Measurements from ENCODE around the gene BCL2L1. TPM values are rescaled to one million over a fixed set of nuclear protein-coding genes. Genes with fewer than 3 reads are reported as not detected.
A peak's percentile ranks its signal among the peaks of the same experiment; 100 is the strongest.

BCL2L1 gene
- total RNA-seq, 1 experiment from 2014 or later: 469 TPM

DNA sequence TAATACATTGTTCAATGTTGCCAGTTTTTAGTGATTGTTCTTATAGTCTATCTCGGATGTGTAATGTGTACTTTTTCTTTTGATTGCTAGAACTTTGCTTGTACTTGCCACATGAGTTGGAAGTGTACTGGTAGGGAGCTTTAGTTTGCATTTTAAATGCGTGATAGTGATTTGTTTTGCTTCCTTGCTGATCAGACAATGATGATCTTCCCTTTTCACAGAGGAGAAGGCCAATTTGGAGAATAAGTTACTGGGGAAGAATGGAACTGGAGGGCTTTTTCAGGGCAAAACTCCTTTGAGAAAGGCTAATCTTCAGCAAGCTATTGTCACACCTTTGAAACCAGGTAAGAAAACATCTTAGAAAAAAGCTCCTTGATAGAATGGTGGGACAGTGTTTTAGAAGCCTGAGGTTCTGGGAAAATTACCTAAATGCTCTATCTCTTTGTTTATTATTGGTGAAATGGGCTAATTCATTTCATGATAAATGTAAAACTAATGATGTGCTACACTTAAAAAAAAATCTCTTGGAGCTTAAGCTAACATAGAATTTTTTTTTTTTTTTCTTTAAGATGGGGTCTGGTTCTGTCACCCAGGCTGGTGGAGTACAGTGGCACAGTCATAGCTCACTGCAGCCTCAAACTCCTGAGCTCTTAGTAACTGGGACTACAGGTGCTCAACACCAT is 37.3 kb upstream of the BCL2L1 start:
- no TSS peak for BruUV-seq (replicated peaks)
- no peaks in the 10 kb centered on the region for H3K27me3 Mint-ChIP-seq (ENCODE audit: insufficient read depth, unreplicated experiment)
- Histone ChIP-seq H3K4me1 (peaks cover 19% of the 10 kb centered on the region), H3K4me3 (ENCODE audit: low read depth, low read length) (no peak overlapping the region), H3K36me3 (ENCODE audit: control insufficient read depth, insufficient read depth, low read length) (0 out of 2 replicates have a peak, but pooled peaks cover 2% of the 10 kb centered on the region), H3K9me3 (no peaks in the 10 kb centered on the region), H3K27me3 (replicated peaks; ENCODE audit: control insufficient read depth, insufficient read depth, low read length) (no peaks in the 10 kb centered on the region)
- intact Hi-C loops (cut with micrococcal nuclease; ENCODE audit: unreplicated experiment): loop anchor here (1.0 to 2.0 kb wide), 2 partner anchors 21 to 31 kb away; partner anchors contain the start of gene TPX2
- no peaks in the 10 kb centered on the region for H3K9me3 Mint-ChIP-seq (ENCODE audit: unreplicated experiment)
- H3K4me3 Mint-ChIP-seq (ENCODE audit: unreplicated experiment): no peak overlapping the region
- H3K27ac Mint-ChIP-seq (ENCODE audit: unreplicated experiment): peak overlapping the region; percentile 32
- CTCF ChIA-PET: interaction anchor here (0.6 to 2.4 kb wide), 6 partner anchors 37 to 258 kb away, joined by 3 to 13 read pairs (median 4); no protein-coding TSS in a partner anchor
- H3K4me1 Mint-ChIP-seq (ENCODE audit: low read depth, unreplicated experiment): peaks cover 32% of the 10 kb centered on the region
- no peak for DNase-seq
- POLR2A ChIA-PET: interaction anchor here (0.6 to 1.2 kb wide), 5 partner anchors 21 to 542 kb away, joined by 3 to 11 read pairs (median 6); partner anchors contain the start of genes BCL2L1 and TPX2
- H3K36me3 Mint-ChIP-seq (ENCODE audit: insufficient read depth, unreplicated experiment): peaks cover 82% of the 10 kb centered on the region
- TF ChIP-seq, protein P1, sequence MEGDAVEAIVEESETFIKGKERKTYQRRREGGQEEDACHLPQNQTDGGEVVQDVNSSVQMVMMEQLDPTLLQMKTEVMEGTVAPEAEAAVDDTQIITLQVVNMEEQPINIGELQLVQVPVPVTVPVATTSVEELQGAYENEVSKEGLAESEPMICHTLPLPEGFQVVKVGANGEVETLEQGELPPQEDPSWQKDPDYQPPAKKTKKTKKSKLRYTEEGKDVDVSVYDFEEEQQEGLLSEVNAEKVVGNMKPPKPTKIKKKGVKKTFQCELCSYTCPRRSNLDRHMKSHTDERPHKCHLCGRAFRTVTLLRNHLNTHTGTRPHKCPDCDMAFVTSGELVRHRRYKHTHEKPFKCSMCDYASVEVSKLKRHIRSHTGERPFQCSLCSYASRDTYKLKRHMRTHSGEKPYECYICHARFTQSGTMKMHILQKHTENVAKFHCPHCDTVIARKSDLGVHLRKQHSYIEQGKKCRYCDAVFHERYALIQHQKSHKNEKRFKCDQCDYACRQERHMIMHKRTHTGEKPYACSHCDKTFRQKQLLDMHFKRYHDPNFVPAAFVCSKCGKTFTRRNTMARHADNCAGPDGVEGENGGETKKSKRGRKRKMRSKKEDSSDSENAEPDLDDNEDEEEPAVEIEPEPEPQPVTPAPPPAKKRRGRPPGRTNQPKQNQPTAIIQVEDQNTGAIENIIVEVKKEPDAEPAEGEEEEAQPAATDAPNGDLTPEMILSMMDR (IDR thresholded peaks at IDR 0.05; ENCODE audit: insufficient read depth in 1 of 2, low read depth in 1 of 2, low read length in 1 of 2, severe bottlenecking in 1 of 2, unreplicated experiment in 1 of 2): no peak

GRCh38 chr20:31758991-31759390 is 36.3 kb upstream of the BCL2L1 start:
- ChIA-PET POLR2A (no interaction called here), CTCF (interaction anchor here (0.6 to 2.4 kb wide), 2 partner anchors 95 to 125 kb away, joined by 3 to 13 read pairs; no protein-coding TSS in a partner anchor)
- H3K9me3 Mint-ChIP-seq (ENCODE audit: unreplicated experiment): no peaks in the 10 kb centered on the region
- intact Hi-C loops (cut with micrococcal nuclease; ENCODE audit: unreplicated experiment): no loop called here
- H3K27ac Mint-ChIP-seq (ENCODE audit: unreplicated experiment): peak overlapping the region; percentile 3
- H3K36me3 ChIP-seq (ENCODE audit: control insufficient read depth, insufficient read depth, low read length): no peaks in the 10 kb centered on the region
- no peak overlapping the region for H3K4me3 Mint-ChIP-seq (ENCODE audit: unreplicated experiment)
- TF ChIP-seq, protein P1 (IDR thresholded peaks at IDR 0.05; ENCODE audit: insufficient read depth in 1 of 2, low read depth in 1 of 2, low read length in 1 of 2, severe bottlenecking in 1 of 2, unreplicated experiment in 1 of 2): no peak
- H3K27me3 Mint-ChIP-seq (ENCODE audit: insufficient read depth, unreplicated experiment): no peaks in the 10 kb centered on the region
- no TSS peak for BruUV-seq (replicated peaks)
- no peak for DNase-seq
- no peaks in the 10 kb centered on the region for H3K27me3 ChIP-seq (replicated peaks; ENCODE audit: control insufficient read depth, insufficient read depth, low read length)
- no peaks in the 10 kb centered on the region for H3K9me3 ChIP-seq
- peaks cover 19% of the 10 kb centered on the region for H3K4me1 ChIP-seq
- no peak overlapping the region for H3K4me3 ChIP-seq (ENCODE audit: low read depth, low read length)
- peaks cover 79% of the 10 kb centered on the region for H3K36me3 Mint-ChIP-seq (ENCODE audit: insufficient read depth, unreplicated experiment)
- H3K4me1 Mint-ChIP-seq (ENCODE audit: low read depth, unreplicated experiment): peaks cover 32% of the 10 kb centered on the region

DNA sequence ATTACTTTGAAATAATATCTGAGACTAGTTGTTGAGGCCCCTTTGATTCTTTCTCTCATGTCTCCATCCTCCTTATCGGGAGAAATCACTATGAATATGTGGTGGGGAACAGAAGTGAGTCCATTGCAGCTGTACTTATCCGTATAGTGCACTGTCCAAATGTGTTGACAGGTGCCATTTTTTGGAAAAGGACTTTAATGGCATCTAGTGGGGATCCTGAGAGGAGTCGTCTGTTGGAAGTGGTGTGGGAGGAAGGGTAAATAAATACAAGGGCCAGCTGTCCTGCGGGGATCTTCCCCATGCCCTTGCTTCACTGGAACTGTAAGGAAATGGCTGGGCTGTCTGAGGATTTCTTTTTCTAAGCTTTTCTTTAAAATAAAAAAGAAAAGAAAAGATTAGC is 35.9 kb upstream of the BCL2L1 start:
- no TSS peak for BruUV-seq (replicated peaks)
- CTCF ChIA-PET: interaction anchor here (2.4 kb wide), 1 partner anchor 124 kb away, joined by 13 read pairs; no protein-coding TSS in a partner anchor

More for the DNA sequence above, 35.9 kb upstream of the BCL2L1 start:
- Mint-ChIP-seq H3K27ac (ENCODE audit: unreplicated experiment) (peak overlapping the region; percentile 3), H3K27me3 (ENCODE audit: insufficient read depth, unreplicated experiment) (no peaks in the 10 kb centered on the region), H3K9me3 (ENCODE audit: unreplicated experiment) (no peaks in the 10 kb centered on the region), H3K36me3 (ENCODE audit: insufficient read depth, unreplicated experiment) (peaks cover 78% of the 10 kb centered on the region), H3K4me1 (ENCODE audit: low read depth, unreplicated experiment) (peaks cover 32% of the 10 kb centered on the region), H3K4me3 (ENCODE audit: unreplicated experiment) (no peak overlapping the region)
- POLR2A ChIA-PET: interaction anchor here (0.5 to 0.7 kb wide), 2 partner anchors 10 to 621 kb away, joined by 10 to 15 read pairs; no protein-coding TSS in a partner anchor
- H3K4me3 ChIP-seq (ENCODE audit: low read depth, low read length): no peak overlapping the region
- peaks cover 19% of the 10 kb centered on the region for H3K4me1 ChIP-seq
- H3K36me3 ChIP-seq (ENCODE audit: control insufficient read depth, insufficient read depth, low read length): no peaks in the 10 kb centered on the region
- H3K27me3 ChIP-seq (replicated peaks; ENCODE audit: control insufficient read depth, insufficient read depth, low read length): no peaks in the 10 kb centered on the region
- TF ChIP-seq, protein P1 (IDR thresholded peaks at IDR 0.05; ENCODE audit: insufficient read depth in 1 of 2, low read depth in 1 of 2, low read length in 1 of 2, severe bottlenecking in 1 of 2, unreplicated experiment in 1 of 2): no peak
- no peak for DNase-seq
- H3K9me3 ChIP-seq: no peaks in the 10 kb centered on the region
- intact Hi-C loops (cut with micrococcal nuclease; ENCODE audit: unreplicated experiment): no loop called here

Measured in Caco-2 (cell line).